GM23248 (cell line): Measurements from ENCODE around the gene KCNJ6. TPM values are rescaled to one million over a fixed set of nuclear protein-coding genes. Genes with fewer than 3 reads are reported as not detected.

Experiments used
- DNase-seq: peaks from one replicate; pipeline ENCODE4 v3.0.0-alpha.2; 2015
- H2AFZ ChIP-seq: fragments of 200-600 bp; sonication (generic); 2 replicates; pipeline ENCODE4 v1.6.1; 2016; ENCODE audit warnings: antibody characterized with exemption
- H3F3A ChIP-seq: fragments of 200-600 bp; sonication (generic); 2 replicates; pipeline ENCODE4 v1.6.1; 2016; ENCODE audit warnings: mild to moderate bottlenecking, antibody characterized with exemption, mixed run types; ENCODE audit not compliant: insufficient read depth
- H3K27ac ChIP-seq: fragments of 200-600 bp; sonication (generic); 2 replicates; pipeline ENCODE4 v1.5.1; 2016; ENCODE audit warnings: mild to moderate bottlenecking
- H3K27me3 ChIP-seq: fragments of 200-600 bp; sonication (generic); replicated peaks from 2 replicates; pipeline ENCODE4 v1.6.1; 2016; ENCODE audit warnings: mild to moderate bottlenecking; ENCODE audit not compliant: insufficient read depth
- H3K36me3 ChIP-seq: fragments of 200-600 bp; sonication (generic); 2 replicates; pipeline ENCODE4 v1.6.1; 2016; ENCODE audit warnings: low read depth, mild to moderate bottlenecking
- H3K4me1 ChIP-seq: fragments of 200-600 bp; sonication (generic); 2 replicates; pipeline ENCODE4 v1.6.1; 2016; ENCODE audit warnings: mild to moderate bottlenecking; ENCODE audit not compliant: insufficient read depth
- H3K4me2 ChIP-seq: fragments of 200-600 bp; sonication (generic); one replicate; pipeline ENCODE4 v1.6.1; 2016; ENCODE audit warnings: mild to moderate bottlenecking; ENCODE audit not compliant: unreplicated experiment
- H3K4me3 ChIP-seq: fragments of 200-600 bp; sonication (generic); 2 replicates; pipeline ENCODE4 v1.5.1; 2016; ENCODE audit warnings: mild to moderate bottlenecking
- H3K79me2 ChIP-seq: fragments of 200-600 bp; sonication (generic); 2 replicates; pipeline ENCODE4 v1.6.1; 2016; ENCODE audit warnings: mild to moderate bottlenecking; ENCODE audit not compliant: insufficient read depth
- H3K9ac ChIP-seq: fragments of 200-600 bp; sonication (generic); 2 replicates; pipeline ENCODE4 v1.6.1; 2016; ENCODE audit warnings: mild to moderate bottlenecking
- H3K9me2 ChIP-seq: fragments of 200-600 bp; sonication (generic); 2 replicates; pipeline ENCODE4 v1.6.1; 2016; ENCODE audit warnings: mixed run types, mild to moderate bottlenecking, moderate library complexity; ENCODE audit not compliant: insufficient read depth
- H3K9me3 ChIP-seq: fragments of 200-600 bp; sonication (generic); one replicate; pipeline ENCODE4 v1.6.1; 2017; ENCODE audit warnings: low read depth
- H4K20me1 ChIP-seq: fragments of 200-600 bp; sonication (generic); 2 replicates; pipeline ENCODE4 v1.6.0; 2016; ENCODE audit not compliant: insufficient read depth
- EZH2 ChIP-seq: fragments of 200-600 bp; sonication (generic); IDR thresholded peaks from 2 replicates; pipeline ENCODE4 v1.6.1; 2018; ENCODE audit warnings: antibody characterized with exemption, mild to moderate bottlenecking; ENCODE audit not compliant: insufficient read depth, poor library complexity, severe bottlenecking
- EZH2phosphoT487 ChIP-seq: fragments of 200-600 bp; sonication (generic); IDR thresholded peaks from 2 replicates; pipeline ENCODE4 v1.6.1; 2018; ENCODE audit warnings: antibody characterized with exemption, moderate library complexity, mild to moderate bottlenecking, low read depth; ENCODE audit not compliant: insufficient read depth
- WGBS, 2 experiments: methylation state at CpG; one replicate each; pipeline ENCODE4 v1.1.6; 2015 to 2017; ENCODE audit warnings: low lambda C conversion rate in 2 of 2, low coverage in 1 of 2; ENCODE audit errors: missing lambda C conversion rate in 2 of 2; 5-methylcytosine and 5-hydroxymethylcytosine counted together
- in situ Hi-C: fragments of 300-500 bp; cut with MboI; formaldehyde crosslinking; loops from 2 replicates; pipeline ENCODE4 v1.15.0; 2020
- polyA plus RNA-seq: library from polyadenylated mRNA; unstranded; fragments of >200 nt; fragmentation: Nextera tagmentation; extraction: Ambion mirVana; gene quantifications from 2 replicates; pipeline ENCODE4 v1.2.1, GENCODE V29; 2016
- total RNA-seq: library from RNA; depleted of rRNA; stranded (reverse); fragments of >200 nt; shearing (Covaris generic); gene quantifications from 2 replicates; pipeline ENCODE4 v1.2.3, GENCODE V29; 2014

Gene KCNJ6
- total and polyA plus RNA-seq, 2 experiments from 2014 or later: 0.11 TPM; not detected in 1

- no peak for TF ChIP-seq EZH2phosphoT487
- no peak for TF ChIP-seq EZH2
- in situ Hi-C loops: no loop called here
- peaks cover 12% of the 10 kb centered on the region for H3K27me3 ChIP-seq
- H3K4me2 ChIP-seq: no peak overlapping the region
- no peaks in the 10 kb centered on the region for H3F3A ChIP-seq
- 56 to 60% methylated on average over 10 of the region's 10 CpGs for WGBS, 2 experiments
- H3K79me2 ChIP-seq: no peaks in the 10 kb centered on the region
- H4K20me1 ChIP-seq: no peaks in the 10 kb centered on the region
- no peak overlapping the region for H3K4me3 ChIP-seq
- H3K9me3 ChIP-seq: no peaks in the 10 kb centered on the region
- peak; percentile 8 for DNase-seq
- no peaks in the 10 kb centered on the region for H3K9me2 ChIP-seq
- no peaks in the 10 kb centered on the region for H3K36me3 ChIP-seq
- no peak overlapping the region for H3K9ac ChIP-seq
- H3K27ac ChIP-seq: no peak overlapping the region
- H2AFZ ChIP-seq: no peak overlapping the region
- H3K4me1 ChIP-seq: no peaks in the 10 kb centered on the region
These were observed 164.8 kb downstream of the KCNJ6 start for GRCh38 chr21:37751268-37751975.

- H3K27me3 ChIP-seq: peaks cover under 1% of the 10 kb centered on the region
- peaks cover 3% of the 10 kb centered on the region; the same call in 1 of the 2 replicates for H3K4me1 ChIP-seq
- WGBS, 2 experiments: 50 to 59% methylated on average over 9 of the region's 9 CpGs
- no peak overlapping the region for H3K27ac ChIP-seq
- no peak for DNase-seq
- no peaks in the 10 kb centered on the region for H3K79me2 ChIP-seq
- in situ Hi-C loops: no loop called here
- H2AFZ ChIP-seq: no peak overlapping the region
- H3K36me3 ChIP-seq: no peaks in the 10 kb centered on the region
- H3K9me2 ChIP-seq: no peaks in the 10 kb centered on the region
- H3F3A ChIP-seq: no peaks in the 10 kb centered on the region
- no peaks in the 10 kb centered on the region for H4K20me1 ChIP-seq
- TF ChIP-seq EZH2phosphoT487: no peak
- no peak for TF ChIP-seq EZH2
- H3K9ac ChIP-seq: no peak overlapping the region
- H3K4me2 ChIP-seq: no peak overlapping the region
- no peak overlapping the region for H3K4me3 ChIP-seq
- no peaks in the 10 kb centered on the region for H3K9me3 ChIP-seq
These were observed 167.1 kb downstream of the KCNJ6 start for GRCh38 chr21:37749132-37749531.

- TF ChIP-seq EZH2: no peak
- TF ChIP-seq EZH2phosphoT487: no peak
- 40 to 46% methylated on average over 3 of the region's 3 CpGs for WGBS, 2 experiments
- Histone ChIP-seq H4K20me1 (no peaks in the 10 kb centered on the region), H3K79me2 (no peaks in the 10 kb centered on the region), H3K36me3 (no peaks in the 10 kb centered on the region), H3K9me2 (no peaks in the 10 kb centered on the region), H3F3A (no peaks in the 10 kb centered on the region), H3K27me3 (no peaks in the 10 kb centered on the region; the same call in 1 of the 2 replicates), H3K4me3 (no peak overlapping the region), H3K9me3 (no peaks in the 10 kb centered on the region), H3K9ac (no peak overlapping the region), H2AFZ (no peak overlapping the region), H3K27ac (no peak overlapping the region), H3K4me1 (peaks cover 3% of the 10 kb centered on the region; the same call in 1 of the 2 replicates), H3K4me2 (no peak overlapping the region)
- no peak for DNase-seq
- in situ Hi-C loops: no loop called here
These were observed 167.9 kb downstream of the KCNJ6 start for GRCh38 chr21:37748351-37748750.

- no peaks in the 10 kb centered on the region for H3K9me2 ChIP-seq
- H2AFZ ChIP-seq: no peak overlapping the region
- peaks cover 14% of the 10 kb centered on the region for H3K4me1 ChIP-seq
- 66 to 79% methylated on average over 2 of the region's 2 CpGs for WGBS, 2 experiments
- no peak for DNase-seq
- H3K79me2 ChIP-seq: no peaks in the 10 kb centered on the region
- no peak overlapping the region for H3K4me3 ChIP-seq
- H3K4me2 ChIP-seq: no peak overlapping the region
- no peaks in the 10 kb centered on the region for H3K36me3 ChIP-seq
- no peaks in the 10 kb centered on the region for H3K9me3 ChIP-seq
- H3K9ac ChIP-seq: no peak overlapping the region
- H4K20me1 ChIP-seq: no peaks in the 10 kb centered on the region
- no peaks in the 10 kb centered on the region; the same call in 1 of the 2 replicates for H3K27me3 ChIP-seq
- H3F3A ChIP-seq: peaks cover 8% of the 10 kb centered on the region; the same call in 1 of the 2 replicates
- in situ Hi-C loops: no loop called here
- TF ChIP-seq EZH2 (no peak), EZH2phosphoT487 (no peak)
- H3K27ac ChIP-seq: no peak overlapping the region
These were observed 169.4 kb downstream of the KCNJ6 start for GRCh38 chr21:37746849-37747248.
